ENCODE results near the gene RHEX.
"Not testable (repeated sequence)": the region's sequence is repeated elsewhere in the genome, so short reads cannot be mapped to it uniquely, and the experiment has no call there.

RHEX gene, protein sequence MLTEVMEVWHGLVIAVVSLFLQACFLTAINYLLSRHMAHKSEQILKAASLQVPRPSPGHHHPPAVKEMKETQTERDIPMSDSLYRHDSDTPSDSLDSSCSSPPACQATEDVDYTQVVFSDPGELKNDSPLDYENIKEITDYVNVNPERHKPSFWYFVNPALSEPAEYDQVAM

GRCh38 chr1:206052919-206053610 is at the start of gene RHEX:
TSS of gene RHEX (plus strand) at chr1:206053173. CDS start at chr1:206097829, 44,656 bp downstream.
- not testable (repeated sequence) for FAIRE-seq
- peak; percentile 78 for DNase-seq (ENCODE audit: low spot score)

- no peak for FAIRE-seq
- DNase-seq (ENCODE audit: low spot score): no peak
Measured at GRCh38 chr1:206003854-206004800, 48.8 kb upstream of the RHEX start.

DNA sequence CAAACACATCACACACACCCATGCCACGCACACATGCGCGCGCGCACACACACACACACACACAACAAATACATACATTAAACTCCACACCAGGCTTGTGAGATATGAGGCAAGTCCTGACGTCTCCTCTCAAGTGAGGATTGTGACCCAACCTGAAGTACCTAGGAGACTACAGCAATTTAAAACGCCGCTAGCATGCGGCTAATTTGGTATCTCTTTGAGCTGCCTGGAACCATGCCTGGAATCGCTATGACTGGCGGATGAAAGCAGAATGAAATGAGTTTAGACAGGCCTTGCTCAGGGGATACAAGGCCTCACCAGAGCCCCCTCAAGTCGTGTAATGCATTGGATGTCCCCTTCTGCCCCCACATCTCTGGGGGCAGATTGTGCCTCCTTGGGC is 48.1 kb upstream of the RHEX start:
- DNase-seq (ENCODE audit: low spot score): no peak
- no peak for FAIRE-seq

DNA sequence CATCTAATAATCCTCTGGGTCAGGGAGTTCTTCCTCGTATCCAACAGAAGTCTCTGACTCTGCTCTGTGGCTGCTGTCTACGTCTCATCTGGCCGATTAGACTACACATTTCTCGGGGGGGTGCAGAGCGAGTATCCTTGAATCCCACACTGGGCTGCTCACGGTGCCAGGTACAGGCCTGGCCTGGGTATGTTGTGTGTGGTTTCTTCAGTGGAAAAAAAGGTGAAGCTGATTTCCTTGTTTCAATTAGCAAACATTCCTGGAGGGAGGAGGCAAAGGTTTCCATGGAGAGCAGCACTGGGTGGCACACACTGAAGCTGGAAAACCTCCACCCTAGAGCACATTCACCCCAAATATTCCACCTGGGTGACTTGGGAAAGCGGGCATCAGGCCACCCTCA is 47.7 kb upstream of the RHEX start:
- no peak for DNase-seq (ENCODE audit: low spot score)
- no peak for FAIRE-seq

- no peak for FAIRE-seq
Measured at GRCh38 chr1:206005778-206006180, 47.2 kb upstream of the RHEX start.

GRCh38 chr1:206006946-206007345 is 46.0 kb upstream of the RHEX start:
- DNase-seq (ENCODE audit: low spot score): no peak
- FAIRE-seq: no peak

More at GRCh38 chr1:206005778-206006180, 47.2 kb upstream of the RHEX start:
- no peak for DNase-seq (ENCODE audit: low spot score)

GRCh38 chr1:206010060-206010459 is 42.9 kb upstream of the RHEX start:
- no peak for DNase-seq (ENCODE audit: low spot score)
- no peak for FAIRE-seq

GRCh38 chr1:206011057-206011456 is 41.9 kb upstream of the RHEX start:
- DNase-seq (ENCODE audit: low spot score) (no peak), FAIRE-seq (no peak)

- FAIRE-seq: no peak
Measured at GRCh38 chr1:206012086-206012859, 40.7 kb upstream of the RHEX start.

DNA sequence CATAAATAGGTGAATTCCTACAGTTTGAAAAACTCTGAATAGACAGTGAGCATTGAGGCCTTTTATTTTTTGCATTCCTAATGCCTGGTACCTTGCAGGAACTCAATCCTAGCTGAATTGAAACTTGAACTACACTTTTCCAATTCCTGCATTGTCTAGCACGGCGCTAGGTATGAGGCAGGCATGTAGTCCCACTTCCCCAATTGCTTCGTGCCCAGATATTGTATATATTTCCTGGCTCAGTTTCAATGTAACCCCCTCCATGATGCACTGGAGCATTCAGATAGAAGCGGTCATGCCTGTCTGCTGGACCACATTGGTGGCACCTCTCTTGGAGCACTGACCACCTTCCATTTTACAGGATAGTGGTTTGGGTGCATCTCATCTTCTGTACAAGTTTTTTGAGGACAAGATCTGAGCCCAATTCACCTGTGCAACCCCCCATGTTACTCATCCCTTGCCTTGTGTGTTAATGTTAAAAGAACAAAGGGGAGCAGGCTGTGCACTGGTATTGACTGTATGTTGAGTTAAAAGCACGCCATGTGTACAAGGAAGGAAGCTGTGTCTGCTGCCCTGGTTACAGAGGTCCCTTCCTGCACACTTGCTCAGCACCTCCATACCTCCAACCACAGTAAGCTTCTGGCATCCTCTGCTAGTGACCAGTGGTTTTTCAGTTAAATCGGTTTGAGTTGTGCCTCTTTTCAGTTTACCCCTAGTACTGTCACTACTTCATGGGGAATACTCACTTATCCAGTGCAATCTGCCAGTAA is 39.8 kb upstream of the RHEX start:
- DNase-seq (ENCODE audit: low spot score) (no peak), FAIRE-seq (no peak)

More at GRCh38 chr1:206012086-206012859, 40.7 kb upstream of the RHEX start:
- no peak for DNase-seq (ENCODE audit: low spot score)

- FAIRE-seq: no peak
- no peak for DNase-seq (ENCODE audit: low spot score)
Measured at GRCh38 chr1:206014601-206015000, 38.4 kb upstream of the RHEX start.

DNA sequence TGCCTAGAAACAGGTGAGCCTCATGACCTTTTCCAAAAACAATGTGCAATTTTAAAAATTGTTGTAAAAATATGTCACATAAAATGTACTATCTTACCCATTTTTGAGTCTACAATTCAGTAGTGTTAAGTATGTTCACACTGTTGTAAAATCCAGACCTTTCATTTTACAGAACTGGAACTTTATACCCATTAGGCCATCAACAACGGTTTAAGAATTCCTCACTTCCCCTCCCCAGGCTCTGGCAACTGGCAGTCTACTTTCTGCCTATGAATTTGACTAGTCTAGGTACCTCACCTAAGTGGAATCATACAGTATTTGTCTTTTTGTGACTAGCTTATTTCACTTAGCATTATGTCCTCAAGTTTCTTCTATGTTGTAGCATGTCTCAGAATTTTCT is 37.9 kb upstream of the RHEX start:
- FAIRE-seq: no peak
- DNase-seq (ENCODE audit: low spot score): no peak

DNA sequence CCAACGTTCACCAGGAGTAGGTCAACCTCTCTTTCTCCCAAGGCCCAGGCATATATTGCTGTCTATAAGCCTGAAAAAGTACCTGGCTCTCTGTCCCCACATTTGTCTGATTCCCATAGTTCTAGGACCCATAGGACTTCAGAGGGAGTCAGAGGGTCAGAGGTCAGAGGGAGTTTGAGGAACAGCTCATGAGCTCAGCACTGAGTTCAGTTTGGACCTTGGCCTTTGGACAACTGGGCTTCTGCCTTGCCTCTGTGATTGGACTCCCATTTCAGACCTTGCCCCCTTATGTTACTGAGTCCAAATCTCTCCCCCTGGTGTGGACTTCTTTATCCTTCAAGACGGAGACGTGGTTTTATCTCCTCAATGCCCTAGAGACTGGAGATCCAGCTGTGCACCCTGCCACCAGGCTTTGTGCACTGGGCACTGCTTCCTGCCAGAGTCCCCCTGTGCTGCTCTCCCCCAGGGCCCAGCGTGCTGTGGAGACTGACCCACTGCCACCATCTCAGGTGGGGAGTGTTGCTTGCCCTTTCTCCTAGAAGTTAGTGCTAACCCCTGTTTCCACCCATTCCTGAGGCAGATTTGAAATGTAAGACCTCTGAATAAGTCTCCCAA is 32.5 kb upstream of the RHEX start:
- DNase-seq (ENCODE audit: low spot score) (no peak), FAIRE-seq (no peak)

DNA sequence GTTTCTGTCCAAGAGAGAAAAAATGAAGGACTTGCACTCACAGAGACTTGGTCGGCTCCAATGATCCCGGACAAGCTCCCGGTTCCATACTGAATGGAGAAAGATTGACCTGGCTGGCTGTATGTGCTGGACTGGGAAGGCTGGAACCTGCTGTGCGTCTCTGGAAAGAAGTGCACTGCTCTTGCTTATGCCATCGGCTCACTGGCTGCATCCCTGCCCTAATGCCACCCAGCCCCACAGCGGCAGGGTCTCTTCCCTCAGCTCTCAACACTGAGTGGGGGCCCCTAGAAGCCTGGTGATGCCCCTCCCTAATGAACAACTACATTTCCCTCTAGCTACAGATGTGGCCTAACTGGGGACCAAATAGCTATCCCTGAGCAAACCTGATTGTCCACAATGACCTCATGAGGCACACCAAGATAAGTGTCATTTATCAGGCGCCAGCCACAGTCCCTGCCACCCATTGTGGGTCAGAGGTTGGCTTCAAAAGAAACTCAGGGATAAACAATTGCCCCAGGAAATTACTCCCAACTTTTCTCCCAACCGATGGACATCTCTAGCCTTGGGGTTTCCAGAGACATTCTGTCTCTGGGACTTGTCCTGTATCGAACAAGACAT is 31.9 kb upstream of the RHEX start:
- FAIRE-seq: no peak

GRCh38 chr1:206021626-206022365 is 31.2 kb upstream of the RHEX start:
- peak; percentile 46 for FAIRE-seq
- DNase-seq (ENCODE audit: low spot score): peak; percentile 56

More for the DNA sequence above, 31.9 kb upstream of the RHEX start:
- no peak for DNase-seq (ENCODE audit: low spot score)

GRCh38 chr1:206022766-206023165 is 30.2 kb upstream of the RHEX start:
- DNase-seq (ENCODE audit: low spot score) (no peak), FAIRE-seq (no peak)

GRCh38 chr1:206023695-206024094 is 29.3 kb upstream of the RHEX start, which contains the start of gene CTSE:
TSS of gene CTSE (minus strand) at chr1:206023895. CDS start at chr1:206023791, 104 bp downstream.
- DNase-seq (ENCODE audit: low spot score) (no peak), FAIRE-seq (no peak)

GRCh38 chr1:206025283-206025820 is 27.6 kb upstream of the RHEX start:
- DNase-seq (ENCODE audit: low spot score): no peak
- no peak for FAIRE-seq
